Measurements from ENCODE around the gene MBNL3. TPM values are rescaled to one million over a fixed set of nuclear protein-coding genes. Genes with fewer than 3 reads are reported as not detected.

MBNL3 gene
- total RNA-seq, 2 donors from 2014 or later: 6.3 to 14.8 TPM

GRCh38 chrX:132353430-132353829, 135.4 kb downstream of the MBNL3 start:
- H3K9me3 ChIP-seq: no peaks in the 10 kb centered on the region
- 86 to 91% methylated on average over 3 to 5 of the region's 5 CpGs for WGBS, 2 donors
- DNase-seq (no peak), ATAC-seq (no peak)
- H3K4me1 ChIP-seq: no peaks in the 10 kb centered on the region
- no peak for TF ChIP-seq CTCF (IDR thresholded peaks at IDR 0.05)
- TF ChIP-seq POLR2A (IDR thresholded peaks at IDR 0.05): no peak
- intact Hi-C loops (cut with DNase I): no loop called here
- no peak overlapping the region for H3K4me3 ChIP-seq
- H3K27ac ChIP-seq: no peak overlapping the region
- H3K27me3 ChIP-seq: no peaks in the 10 kb centered on the region
- H3K36me3 ChIP-seq (replicated peaks in 1 of 2; ENCODE audit: insufficient read depth in 1 of 2, low read depth in 2 of 2): no peaks in the 10 kb centered on the region

GRCh38 chrX:132336172-132336571, 152.7 kb downstream of the MBNL3 start:
- ATAC-seq (no peak), DNase-seq (no peak)
- no peak overlapping the region for H3K4me3 ChIP-seq
- no peaks in the 10 kb centered on the region for H3K9me3 ChIP-seq
- H3K4me1 ChIP-seq: no peaks in the 10 kb centered on the region
- no peaks in the 10 kb centered on the region for H3K36me3 ChIP-seq (replicated peaks in 1 of 2; ENCODE audit: insufficient read depth in 1 of 2, low read depth in 2 of 2)
- TF ChIP-seq POLR2A (IDR thresholded peaks at IDR 0.05) (no peak), CTCF (IDR thresholded peaks at IDR 0.05) (no peak)
- H3K27ac ChIP-seq: no peak overlapping the region
- WGBS, 2 donors: 83 to 95% methylated on average over 2 of the region's 2 CpGs
- H3K27me3 ChIP-seq: no peaks in the 10 kb centered on the region
- intact Hi-C loops (cut with DNase I): no loop called here

GRCh38 chrX:132333351-132333750, 155.5 kb downstream of the MBNL3 start:
- WGBS, 2 donors: 89 to 92% methylated on average over 4 of the region's 4 CpGs
- Histone ChIP-seq H3K4me1 (no peaks in the 10 kb centered on the region), H3K27me3 (no peaks in the 10 kb centered on the region), H3K27ac (no peak overlapping the region), H3K4me3 (no peak overlapping the region), H3K9me3 (no peaks in the 10 kb centered on the region), H3K36me3 (replicated peaks in 1 of 2; ENCODE audit: insufficient read depth in 1 of 2, low read depth in 2 of 2) (no peaks in the 10 kb centered on the region)
- no peak for DNase-seq
- intact Hi-C loops (cut with DNase I): no loop called here
- TF ChIP-seq CTCF (IDR thresholded peaks at IDR 0.05) (no peak), POLR2A (IDR thresholded peaks at IDR 0.05) (no peak)
- no peak for ATAC-seq

- ATAC-seq: no peak
- WGBS, 2 donors: 61 to 67% methylated on average over 3 of the region's 3 CpGs
Observed at GRCh38 chrX:132331532-132331931, 157.3 kb downstream of the MBNL3 start.

More at GRCh38 chrX:132331532-132331931, 157.3 kb downstream of the MBNL3 start:
- no peak overlapping the region for H3K27ac ChIP-seq
- no peak for TF ChIP-seq CTCF (IDR thresholded peaks at IDR 0.05)
- no peak for TF ChIP-seq POLR2A (IDR thresholded peaks at IDR 0.05)
- no peak overlapping the region for H3K4me3 ChIP-seq
- H3K36me3 ChIP-seq (replicated peaks in 1 of 2; ENCODE audit: insufficient read depth in 1 of 2, low read depth in 2 of 2): no peaks in the 10 kb centered on the region
- no peaks in the 10 kb centered on the region for H3K4me1 ChIP-seq
- no peaks in the 10 kb centered on the region for H3K9me3 ChIP-seq
- H3K27me3 ChIP-seq: no peaks in the 10 kb centered on the region
- no peak for DNase-seq
- intact Hi-C loops (cut with DNase I): no loop called here

Measured in body of pancreas (tissue), 4 donors.